Upper lobe of right lung (tissue), 1 donor: ENCODE data around the gene TENM4. TPM values are rescaled to one million over a fixed set of nuclear protein-coding genes. Genes with fewer than 3 reads are reported as not detected.

Source experiments
- ATAC-seq: fragments of 200-7000 bp; cut with Tn5 transposase; one replicate; pipeline ENCODE4 v1.9.1; 2020; ENCODE audit warnings: mild to moderate bottlenecking, moderate library complexity
- DNase-seq: peaks from one replicate; pipeline ENCODE4 v3.0.0-alpha.2; 2020
- H3K27ac ChIP-seq: fragments of 200-600 bp; one replicate; pipeline ENCODE4 v1.8.0; 2022
- H3K27me3 ChIP-seq: fragments of 200-600 bp; one replicate; pipeline ENCODE4 v1.8.0; 2022; ENCODE audit warnings: mild to moderate bottlenecking
- H3K36me3 ChIP-seq: fragments of 200-600 bp; one replicate; pipeline ENCODE4 v1.8.0; 2022
- H3K4me1 ChIP-seq: fragments of 200-600 bp; one replicate; pipeline ENCODE4 v1.8.0; 2022
- H3K4me3 ChIP-seq: fragments of 200-600 bp; one replicate; pipeline ENCODE4 v1.8.0; 2022; ENCODE audit warnings: mild to moderate bottlenecking
- H3K9me3 ChIP-seq: fragments of 200-600 bp; one replicate; pipeline ENCODE4 v1.8.0; 2022
- CTCF ChIP-seq: fragments of 200-600 bp; IDR thresholded peaks from one replicate; pipeline ENCODE4 v1.8.0; 2022; ENCODE audit warnings: antibody characterized with exemption
- intact Hi-C: fragments of 100-400 bp; cut with DNase I; formaldehyde crosslinking; loops from one replicate; pipeline ENCODE4 v1.11.0; 2022
- total RNA-seq: library from RNA; stranded (reverse); fragmentation: NEBNext Ultra II Directional; extraction: Animal tissue kit (Norgen Biotek cat#: 25700); gene quantifications from one replicate; pipeline ENCODE4 v1.2.1, GENCODE V29; 2021
- donor health status: DM: no; HTN: yes; CAD: no; lungs with severe emphysema.

The TENM4 gene
- total RNA-seq, 1 donor from 2014 or later, result 4.3 TPM

DNA sequence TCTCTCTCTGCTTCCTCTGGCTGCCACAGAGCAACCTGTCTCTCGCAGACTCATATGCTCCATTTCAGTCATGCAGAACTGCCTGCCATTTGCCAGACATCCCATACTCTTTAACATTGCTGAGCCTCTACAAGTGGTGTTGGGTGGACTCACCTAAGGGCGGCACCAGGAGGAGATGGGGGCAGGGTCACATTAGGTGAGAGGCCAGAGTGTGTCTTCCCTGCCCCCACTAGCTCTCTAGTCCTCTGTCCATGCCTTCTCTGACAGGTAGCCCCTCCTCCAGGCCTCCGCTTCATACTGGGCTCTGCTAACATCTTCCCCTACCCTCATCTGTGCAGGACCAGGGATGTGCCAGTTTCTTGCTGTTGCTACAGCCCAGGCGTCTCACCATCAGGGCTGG, 366.3 kb downstream of the TENM4 start:
- ATAC-seq (no peak), DNase-seq (no peak)
- intact Hi-C loops, result loop anchor here (10.0 kb wide), 1 partner anchor 430 kb away; no protein-coding TSS in a partner anchor
- no peaks in the 10 kb centered on the region for H3K36me3 ChIP-seq
- H3K27me3 ChIP-seq, result no peaks in the 10 kb centered on the region
- TF ChIP-seq CTCF, result no peak
- H3K27ac ChIP-seq, result no peak overlapping the region
- no peak overlapping the region for H3K4me3 ChIP-seq
- no peaks in the 10 kb centered on the region for H3K4me1 ChIP-seq
- no peaks in the 10 kb centered on the region for H3K9me3 ChIP-seq

DNA sequence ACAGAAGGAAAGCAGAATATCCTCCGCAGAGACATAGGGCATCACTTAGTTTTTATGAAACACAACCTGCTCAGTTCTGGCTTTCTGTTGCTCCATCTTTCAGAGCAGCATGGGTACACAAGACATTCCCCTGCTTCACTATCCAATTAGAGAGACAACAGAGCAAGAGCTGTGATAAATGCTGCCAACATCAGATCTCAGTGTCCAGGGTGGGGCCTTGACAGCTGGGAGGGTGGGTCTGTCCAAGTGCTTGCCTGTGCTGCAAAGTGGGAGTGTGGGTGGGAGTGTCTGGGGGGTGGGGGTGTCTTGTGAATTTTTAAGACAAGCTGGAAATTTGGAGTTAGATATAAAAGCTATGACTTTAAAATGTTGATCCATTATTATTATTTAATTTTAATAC, 369.6 kb downstream of the TENM4 start:
- Histone ChIP-seq H3K36me3 (no peaks in the 10 kb centered on the region), H3K4me3 (no peak overlapping the region), H3K4me1 (no peaks in the 10 kb centered on the region), H3K9me3 (no peaks in the 10 kb centered on the region), H3K27ac (no peak overlapping the region), H3K27me3 (no peaks in the 10 kb centered on the region)
- TF ChIP-seq CTCF, result no peak
- DNase-seq (no peak), ATAC-seq (no peak)
- intact Hi-C loops, result loop anchor here (10.0 kb wide), 1 partner anchor 426 kb away; no protein-coding TSS in a partner anchor

GRCh38 chr11:79070518-79070917, 370.3 kb downstream of the TENM4 start:
- Histone ChIP-seq H3K27ac (no peak overlapping the region), H3K27me3 (no peaks in the 10 kb centered on the region), H3K36me3 (no peaks in the 10 kb centered on the region), H3K4me1 (no peaks in the 10 kb centered on the region), H3K9me3 (no peaks in the 10 kb centered on the region), H3K4me3 (no peak overlapping the region)
- DNase-seq (no peak), ATAC-seq (no peak)
- no peak for TF ChIP-seq CTCF
- intact Hi-C loops, result loop anchor here (10.0 kb wide), 1 partner anchor 426 kb away; no protein-coding TSS in a partner anchor

DNA sequence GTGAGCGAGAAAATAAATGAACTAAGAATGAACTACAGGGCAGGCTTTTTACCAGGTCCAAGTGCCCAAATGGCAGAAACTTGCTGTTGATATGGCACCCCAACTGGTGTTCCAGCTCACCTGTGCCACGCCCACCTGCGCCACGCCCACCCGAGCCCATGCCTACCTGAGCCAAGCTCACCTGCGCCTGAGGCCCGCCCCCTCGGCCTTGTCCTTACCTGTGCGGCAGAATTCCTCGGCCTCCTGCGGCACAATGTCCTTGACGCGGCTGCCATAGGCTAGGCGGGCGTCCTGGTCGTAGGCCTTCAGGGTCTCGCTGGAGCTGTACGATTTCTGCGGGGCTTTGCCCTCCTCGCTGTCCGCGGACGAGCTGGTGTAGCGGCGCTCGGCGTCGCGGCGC, 371.3 kb downstream of the TENM4 start:
- H3K9me3 ChIP-seq, result no peaks in the 10 kb centered on the region
- no peaks in the 10 kb centered on the region for H3K36me3 ChIP-seq
- H3K27ac ChIP-seq, result no peak overlapping the region
- no peak overlapping the region for H3K4me3 ChIP-seq
- ATAC-seq (no peak), DNase-seq (no peak)
- no peaks in the 10 kb centered on the region for H3K4me1 ChIP-seq
- intact Hi-C loops, result no loop called here
- H3K27me3 ChIP-seq, result no peaks in the 10 kb centered on the region
- no peak for TF ChIP-seq CTCF

GRCh38 chr11:79068356-79068755, 372.5 kb downstream of the TENM4 start:
- Histone ChIP-seq H3K27ac (no peak overlapping the region), H3K36me3 (no peaks in the 10 kb centered on the region), H3K27me3 (no peaks in the 10 kb centered on the region), H3K4me3 (no peak overlapping the region), H3K9me3 (no peaks in the 10 kb centered on the region), H3K4me1 (no peaks in the 10 kb centered on the region)
- DNase-seq (no peak), ATAC-seq (no peak)
- intact Hi-C loops, result no loop called here
- no peak for TF ChIP-seq CTCF

DNA sequence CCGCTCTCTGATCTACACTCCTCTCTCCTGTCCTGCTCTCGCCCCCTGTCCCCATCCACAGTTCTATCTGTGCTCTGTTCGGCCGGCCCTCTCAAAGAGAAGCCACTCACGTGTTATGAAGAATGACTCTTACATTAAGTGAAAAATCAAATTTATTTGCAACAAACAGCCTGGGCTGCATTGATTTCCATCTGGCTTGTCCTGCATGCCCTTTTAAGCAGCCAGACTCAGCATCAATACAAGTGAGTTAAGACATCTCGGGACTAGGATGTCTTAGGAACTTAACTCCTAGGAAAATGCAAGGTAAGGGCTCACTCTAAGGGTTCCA, 373.5 kb downstream of the TENM4 start:
- DNase-seq (no peak), ATAC-seq (no peak)
- no peaks in the 10 kb centered on the region for H3K9me3 ChIP-seq
- H3K4me3 ChIP-seq, result no peak overlapping the region
- TF ChIP-seq CTCF, result no peak
- no peak overlapping the region for H3K27ac ChIP-seq
- no peaks in the 10 kb centered on the region for H3K27me3 ChIP-seq
- intact Hi-C loops, result no loop called here
- no peaks in the 10 kb centered on the region for H3K4me1 ChIP-seq
- no peaks in the 10 kb centered on the region for H3K36me3 ChIP-seq
